HepG2 (cell line): ENCODE measurements around the gene ZNF655. TPM values are rescaled to one million over a fixed set of nuclear protein-coding genes. Genes with fewer than 3 reads are reported as not detected.

ENCODE experiments used
- CCDC6 ChIP-seq: sonication (generic); formaldehyde crosslinking; IDR thresholded peaks from 2 replicates; pipeline ENCODE4 v1.8.1; 2022; ENCODE audit warnings: mild to moderate bottlenecking, missing genetic modification reagents, moderate library complexity
- CREB1 ChIP-seq, 2 experiments: fragments of 450-650 bp in 1 of 2; IDR thresholded peaks; 2 replicates each; pipeline ENCODE4 v1.6.1; 2016 to 2017; ENCODE audit warnings: control low read depth in 1 of 2, mild to moderate bottlenecking in 1 of 2, missing compliant biosample characterization in 1 of 2, missing genetic modification characterization in 1 of 2
- DRAP1 ChIP-seq: IDR thresholded peaks from 2 replicates; pipeline ENCODE4 v1.6.1; 2016; ENCODE audit warnings: missing genetic modification reagents, missing compliant biosample characterization
- GLI4 ChIP-seq: sonication (generic); formaldehyde crosslinking; IDR thresholded peaks from 2 replicates; pipeline ENCODE4 v1.5.1; 2020; ENCODE audit warnings: missing genetic modification reagents, mild to moderate bottlenecking, moderate library complexity, borderline replicate concordance
- HBP1 ChIP-seq: IDR thresholded peaks from 2 replicates; pipeline ENCODE4 v1.6.1; 2016; ENCODE audit warnings: low read depth, control low read depth
- IRF2 ChIP-seq: IDR thresholded peaks from 2 replicates; pipeline ENCODE4 v1.6.1; 2018; ENCODE audit warnings: missing genetic modification reagents, missing compliant biosample characterization
- KAT2B ChIP-seq: fragments of 150-350 bp; IDR thresholded peaks from 2 replicates; pipeline ENCODE4 v1.6.1; 2014; ENCODE audit warnings: low read depth, low read length, borderline replicate concordance
- KAT8 ChIP-seq: IDR thresholded peaks from 2 replicates; pipeline ENCODE4 v1.6.1; 2016; ENCODE audit warnings: missing genetic modification reagents, missing compliant biosample characterization
- KLF6 ChIP-seq: IDR thresholded peaks from 2 replicates; pipeline ENCODE4 v1.8.0; 2016; ENCODE audit warnings: missing biosample characterization, missing genetic modification reagents
- ZNF17 ChIP-seq: sonication (generic); formaldehyde crosslinking; IDR thresholded peaks from 2 replicates; pipeline ENCODE4 v1.5.0; 2020; ENCODE audit warnings: mild to moderate bottlenecking, missing genetic modification reagents
- ZNF430 ChIP-seq: sonication (generic); formaldehyde crosslinking; IDR thresholded peaks from 2 replicates; pipeline ENCODE4 v1.9.0; 2021; ENCODE audit warnings: mild to moderate bottlenecking, missing genetic modification reagents
- ZNF484 ChIP-seq: sonication (generic); formaldehyde crosslinking; IDR thresholded peaks from 2 replicates; pipeline ENCODE4 v1.5.1; 2020; ENCODE audit warnings: mild to moderate bottlenecking, low read depth, missing genetic modification reagents, borderline replicate concordance
- ZNF557 ChIP-seq: sonication (generic); formaldehyde crosslinking; IDR thresholded peaks from 2 replicates; pipeline ENCODE4 v1.4.0; 2020; ENCODE audit warnings: missing genetic modification reagents
- ZNF567 ChIP-seq: sonication (generic); formaldehyde crosslinking; IDR thresholded peaks from 2 replicates; pipeline ENCODE4 v1.8.1; 2023; ENCODE audit warnings: mild to moderate bottlenecking, missing genetic modification reagents, borderline replicate concordance
- ZNF678 ChIP-seq: sonication (generic); formaldehyde crosslinking; IDR thresholded peaks from 2 replicates; pipeline ENCODE4 v1.4.0; 2020; ENCODE audit warnings: mild to moderate bottlenecking, missing genetic modification reagents
- polyA plus RNA-seq, 8 experiments: library from polyadenylated mRNA; depleted of rRNA in 3 of 8; stranded (reverse) in 7 of 8; unstranded in 1 of 8; fragments of >200 nt; fragmentation: Illumina TruSeq in 4 of 8; extraction: Trizol in 4 of 8; gene quantifications; 2 replicates each; pipeline versions ENCODE4 v1.2.1 to v1.2.3, GENCODE V29; 2011 to 2016; ENCODE audit warnings: low read depth in 4 of 8, missing spikeins in 1 of 8, mixed read lengths in 1 of 8; ENCODE audit not compliant: insufficient read depth in 1 of 8
- total RNA-seq, 5 experiments: library from RNA; depleted of rRNA; stranded (reverse); fragments of >200 nt; fragmentation: Illumina TruSeq; extraction: Trizol; gene quantifications; 2 replicates each; pipeline ENCODE4 v1.2.3, GENCODE V29; 2016; ENCODE audit warnings: low read depth in 1 of 5
- TF ChIP-seq, protein P1 (sequence below): sonication (generic); formaldehyde crosslinking; IDR thresholded peaks from 2 replicates; pipeline ENCODE4; 2020; ENCODE audit warnings: missing genetic modification reagents, mild to moderate bottlenecking, borderline replicate concordance
- TF ChIP-seq, protein P2 (sequence below): sonication (generic); formaldehyde crosslinking; IDR thresholded peaks from 2 replicates; pipeline ENCODE4 v1.4.0; 2020; ENCODE audit warnings: missing genetic modification reagents

The ZNF655 gene
- total and polyA plus RNA-seq, 2 of the 13 experiments (the other 11 are each of a cell fraction or from before 2014, with no cell fraction given) = 53.4 to 75.6 TPM

- TF ChIP-seq, protein P1, sequence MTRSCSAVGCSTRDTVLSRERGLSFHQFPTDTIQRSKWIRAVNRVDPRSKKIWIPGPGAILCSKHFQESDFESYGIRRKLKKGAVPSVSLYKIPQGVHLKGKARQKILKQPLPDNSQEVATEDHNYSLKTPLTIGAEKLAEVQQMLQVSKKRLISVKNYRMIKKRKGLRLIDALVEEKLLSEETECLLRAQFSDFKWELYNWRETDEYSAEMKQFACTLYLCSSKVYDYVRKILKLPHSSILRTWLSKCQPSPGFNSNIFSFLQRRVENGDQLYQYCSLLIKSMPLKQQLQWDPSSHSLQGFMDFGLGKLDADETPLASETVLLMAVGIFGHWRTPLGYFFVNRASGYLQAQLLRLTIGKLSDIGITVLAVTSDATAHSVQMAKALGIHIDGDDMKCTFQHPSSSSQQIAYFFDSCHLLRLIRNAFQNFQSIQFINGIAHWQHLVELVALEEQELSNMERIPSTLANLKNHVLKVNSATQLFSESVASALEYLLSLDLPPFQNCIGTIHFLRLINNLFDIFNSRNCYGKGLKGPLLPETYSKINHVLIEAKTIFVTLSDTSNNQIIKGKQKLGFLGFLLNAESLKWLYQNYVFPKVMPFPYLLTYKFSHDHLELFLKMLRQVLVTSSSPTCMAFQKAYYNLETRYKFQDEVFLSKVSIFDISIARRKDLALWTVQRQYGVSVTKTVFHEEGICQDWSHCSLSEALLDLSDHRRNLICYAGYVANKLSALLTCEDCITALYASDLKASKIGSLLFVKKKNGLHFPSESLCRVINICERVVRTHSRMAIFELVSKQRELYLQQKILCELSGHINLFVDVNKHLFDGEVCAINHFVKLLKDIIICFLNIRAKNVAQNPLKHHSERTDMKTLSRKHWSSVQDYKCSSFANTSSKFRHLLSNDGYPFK (CRISPR knock-in tag) = peak; percentile 82
- no peak for TF ChIP-seq KAT2B
- TF ChIP-seq DRAP1 = peak; percentile 84
- TF ChIP-seq KLF6 (CRISPR knock-in tag) = peak; percentile 57; the same call in 1 of the 2 replicates
- peak; percentile 40; the same call in 1 of the 2 replicates for TF ChIP-seq ZNF430 (CRISPR knock-in tag)
- TF ChIP-seq ZNF567 (CRISPR knock-in tag) = 0 out of 2 replicates have a peak, but pooled peaks have one; percentile 44
- TF ChIP-seq ZNF484 = no peak
- peak; percentile 96; the same call in 1 of the 2 replicates for TF ChIP-seq HBP1 (CRISPR knock-in tag)
- TF ChIP-seq KAT8 (CRISPR knock-in tag) = peak; percentile 97
- no peak for TF ChIP-seq ZNF557
- TF ChIP-seq CCDC6 = peak; percentile 35; the same call in 1 of the 2 replicates
- no peak for TF ChIP-seq ZNF678 (CRISPR knock-in tag)
- no peak for TF ChIP-seq ZNF17
- peak; percentile 87 for TF ChIP-seq IRF2 (CRISPR knock-in tag)
- TF ChIP-seq, protein P2, sequence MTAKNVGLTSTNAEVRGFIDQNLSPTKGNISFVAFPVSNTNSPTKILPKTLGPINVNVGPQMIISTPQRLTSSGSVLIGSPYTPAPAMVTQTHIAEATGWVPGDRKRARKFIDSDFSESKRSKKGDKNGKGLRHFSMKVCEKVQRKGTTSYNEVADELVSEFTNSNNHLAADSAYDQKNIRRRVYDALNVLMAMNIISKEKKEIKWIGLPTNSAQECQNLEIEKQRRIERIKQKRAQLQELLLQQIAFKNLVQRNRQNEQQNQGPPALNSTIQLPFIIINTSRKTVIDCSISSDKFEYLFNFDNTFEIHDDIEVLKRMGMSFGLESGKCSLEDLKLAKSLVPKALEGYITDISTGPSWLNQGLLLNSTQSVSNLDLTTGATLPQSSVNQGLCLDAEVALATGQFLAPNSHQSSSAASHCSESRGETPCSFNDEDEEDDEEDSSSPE = peak; percentile 41; the same call in 1 of the 2 replicates
- TF ChIP-seq GLI4 (CRISPR knock-in tag) = no peak
- TF ChIP-seq CREB1 (IDR thresholded peaks at IDR 0.05) = peak; percentile 95
- TF ChIP-seq CREB1 (CRISPR knock-in tag; IDR thresholded peaks at IDR 0.05) = peak; percentile 98
Observed at GRCh38 chr7:99551767-99552463, 6.5 kb upstream of the ZNF655 start, which contains the start of gene FAM200A (continued).
